SK-N-MC (cell line): ENCODE data around the gene DNAAF8.
"Not testable (repeated sequence)": the region's sequence is repeated elsewhere in the genome, so short reads cannot be mapped to it uniquely, and the experiment has no call there.

Experiments used
- DNase-seq: peaks from one replicate; pipeline ENCODE4 v3.0.0-alpha.2; 2011; ENCODE audit warnings: low read depth, low spot score
- H3K27ac ChIP-seq: fragments of 200-600 bp; sonication (generic); 2 replicates; pipeline ENCODE4 v1.5.1; 2016; ENCODE audit warnings: mixed run types
- H3K36me3 ChIP-seq: fragments of 200-600 bp; sonication (generic); 2 replicates; pipeline ENCODE4 v1.6.1; 2017; ENCODE audit warnings: antibody characterized with exemption, low read length, mixed read lengths; ENCODE audit not compliant: insufficient read depth
- H3K4me3 ChIP-seq: fragments of 200-600 bp; sonication (generic); 2 replicates; pipeline ENCODE4 v1.5.1; 2016
- H3K9ac ChIP-seq: fragments of 200-600 bp; sonication (generic); 2 replicates; pipeline ENCODE4 v1.8.0; 2017; ENCODE audit warnings: mixed run types, mixed read lengths; ENCODE audit not compliant: insufficient read length
- H3K9me3 ChIP-seq: fragments of 200-600 bp; sonication (generic); 2 replicates; pipeline ENCODE4 v1.6.1; 2017; ENCODE audit warnings: low read depth, mild to moderate bottlenecking, antibody characterized with exemption, low read length, moderate library complexity, mixed read lengths
- EZH2 ChIP-seq: fragments of 200-600 bp; sonication (generic); IDR thresholded peaks from one replicate; pipeline ENCODE4 v1.6.1; 2017; ENCODE audit warnings: antibody characterized with exemption
- FOXP2 ChIP-seq: optimal IDR thresholded peaks from 2 replicates; pipeline ENCODE3; 2011; ENCODE audit warnings: mild to moderate bottlenecking, moderate library complexity; ENCODE audit not compliant: insufficient read depth; ENCODE audit errors: extremely low read length, control extremely low read depth
- POLR2AphosphoS5 ChIP-seq: IDR thresholded peaks from 2 replicates; pipeline ENCODE4 v1.6.1; 2012; ENCODE audit warnings: mild to moderate bottlenecking, low read depth, low read length, borderline replicate concordance

Gene DNAAF8

DNA sequence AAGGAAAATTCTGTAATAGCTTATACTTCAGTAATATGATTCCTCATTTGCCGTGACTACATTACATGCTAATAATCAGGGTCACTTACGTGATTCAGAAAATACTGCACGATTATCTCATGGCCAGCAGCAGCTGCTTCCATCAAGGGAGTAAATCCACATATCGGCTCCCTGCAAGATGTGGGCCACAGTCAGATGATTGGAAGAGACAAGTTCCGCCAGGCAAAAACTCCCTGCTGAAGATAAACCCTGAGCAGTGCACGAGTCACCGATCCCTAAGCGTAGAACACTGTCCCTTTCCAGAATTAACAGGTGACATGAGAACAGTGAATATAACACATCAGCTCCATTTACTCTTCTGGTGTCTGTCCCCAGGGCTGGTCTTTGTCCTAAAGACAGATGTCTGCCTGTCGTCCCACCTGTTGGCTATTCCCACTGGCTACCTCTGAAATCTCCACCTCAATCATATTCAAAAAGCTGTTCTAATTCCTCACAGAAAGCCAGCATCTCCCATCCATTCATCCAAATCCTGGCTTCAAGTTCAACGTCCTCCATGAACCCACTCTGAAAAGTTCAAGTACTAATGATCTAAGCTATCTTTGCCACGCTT lies 9.6 kb upstream of the DNAAF8 start:
- H3K27ac ChIP-seq: no peak overlapping the region
- H3K36me3 ChIP-seq: peaks cover 11% of the 10 kb centered on the region; the same call in 1 of the 2 replicates
- no peak overlapping the region for H3K4me3 ChIP-seq
- TF ChIP-seq FOXP2 (no peak), POLR2AphosphoS5 (no peak), EZH2 (no peak)
- no peaks in the 10 kb centered on the region for H3K9me3 ChIP-seq
- no peak overlapping the region for H3K9ac ChIP-seq
- no peak for DNase-seq

DNA sequence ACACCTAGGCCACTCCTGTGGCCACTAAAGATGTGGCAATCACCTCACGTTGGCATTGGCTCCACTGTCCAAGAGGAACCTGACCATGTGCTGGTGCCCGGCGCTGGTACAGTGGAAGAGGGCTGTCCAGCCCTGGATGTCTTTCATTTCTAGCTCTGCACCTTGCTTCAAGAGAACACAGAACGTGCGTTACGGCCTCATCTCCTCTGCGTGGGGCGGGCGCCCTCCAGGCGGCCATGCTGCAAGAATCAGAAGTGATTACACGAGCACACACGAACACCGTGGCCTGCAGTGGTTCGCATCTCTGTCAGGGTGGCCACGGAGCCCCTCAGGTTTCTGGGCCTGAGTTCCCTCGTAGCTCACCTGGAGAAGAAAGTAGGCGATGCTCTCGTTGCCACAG lies 7.7 kb upstream of the DNAAF8 start:
- H3K4me3 ChIP-seq: no peak overlapping the region
- no peaks in the 10 kb centered on the region for H3K9me3 ChIP-seq
- peaks cover 11% of the 10 kb centered on the region; the same call in 1 of the 2 replicates for H3K36me3 ChIP-seq
- no peak overlapping the region for H3K9ac ChIP-seq
- TF ChIP-seq FOXP2: no peak
- no peak for TF ChIP-seq POLR2AphosphoS5
- TF ChIP-seq EZH2: no peak
- no peak overlapping the region for H3K27ac ChIP-seq
- no peak for DNase-seq

DNA sequence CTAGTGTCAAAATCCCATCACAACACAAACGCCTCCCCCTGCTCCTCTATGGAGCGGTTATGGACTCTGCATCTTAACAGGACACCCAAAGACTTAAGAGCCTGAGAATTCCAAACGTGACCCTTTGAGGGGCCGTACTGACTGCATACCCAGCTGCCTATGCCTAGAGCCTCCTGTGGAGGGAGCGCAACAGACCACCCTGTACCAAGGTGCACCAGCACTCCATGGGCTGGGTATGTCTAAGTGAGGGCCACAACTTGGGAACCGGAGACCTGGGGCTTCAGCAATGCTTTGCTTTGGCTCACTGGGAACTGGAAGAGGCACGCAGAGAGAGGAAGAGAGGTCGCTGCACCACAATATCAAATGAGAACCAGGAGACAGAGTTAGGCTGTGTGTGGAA lies 5.7 kb upstream of the DNAAF8 start:
- Histone ChIP-seq H3K9ac (no peak overlapping the region), H3K27ac (no peak overlapping the region), H3K9me3 (no peaks in the 10 kb centered on the region), H3K4me3 (no peak overlapping the region), H3K36me3 (peaks cover 11% of the 10 kb centered on the region; the same call in 1 of the 2 replicates)
- no peak for DNase-seq
- TF ChIP-seq EZH2: no peak
- TF ChIP-seq FOXP2: no peak
- TF ChIP-seq POLR2AphosphoS5: no peak

- no peak overlapping the region for H3K27ac ChIP-seq
- TF ChIP-seq POLR2AphosphoS5 (no peak), EZH2 (no peak), FOXP2 (no peak)
- no peaks in the 10 kb centered on the region for H3K9me3 ChIP-seq
- H3K9ac ChIP-seq: no peak overlapping the region
- no peak for DNase-seq
- peaks cover 11% of the 10 kb centered on the region; the same call in 1 of the 2 replicates for H3K36me3 ChIP-seq
- H3K4me3 ChIP-seq: no peak overlapping the region
Observed at GRCh38 chr16:4729876-4730275, 4.5 kb upstream of the DNAAF8 start.

GRCh38 chr16:4733211-4733742 lies 1.1 kb upstream of the DNAAF8 start:
- no peaks in the 10 kb centered on the region for H3K9me3 ChIP-seq
- no peak overlapping the region for H3K27ac ChIP-seq
- peaks cover 6% of the 10 kb centered on the region; the same call in 1 of the 2 replicates for H3K36me3 ChIP-seq
- peak overlapping the region; percentile 93 for H3K4me3 ChIP-seq
- DNase-seq: no peak
- H3K9ac ChIP-seq: peak overlapping the region; percentile 92
- no peak for TF ChIP-seq FOXP2
- TF ChIP-seq POLR2AphosphoS5: no peak
- no peak for TF ChIP-seq EZH2

DNA sequence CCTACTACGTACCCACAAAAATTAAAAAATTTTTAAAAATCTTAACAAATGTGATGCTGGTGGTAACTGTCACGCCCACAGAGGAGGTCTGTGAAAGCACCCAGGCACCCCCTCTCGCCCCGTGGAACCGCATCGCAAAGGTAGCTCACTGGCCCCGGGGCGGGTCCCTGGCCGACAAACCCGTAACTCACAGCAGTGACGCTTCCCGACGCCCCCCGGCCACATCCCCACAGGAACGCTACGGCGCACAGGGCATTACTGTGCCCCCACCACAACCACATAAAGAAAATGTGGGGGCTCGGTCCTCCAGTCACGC lies 632 bp upstream of the DNAAF8 start:
- Histone ChIP-seq H3K27ac (peak overlapping the region; percentile 78), H3K36me3 (peaks cover 3% of the 10 kb centered on the region; the same call in 1 of the 2 replicates), H3K4me3 (peak overlapping the region; percentile 93), H3K9me3 (no peaks in the 10 kb centered on the region), H3K9ac (peak overlapping the region; percentile 92)
- TF ChIP-seq FOXP2: no peak
- no peak for TF ChIP-seq EZH2
- no peak for TF ChIP-seq POLR2AphosphoS5
- DNase-seq: no peak

GRCh38 chr16:4734730-4735535 lies 596 bp downstream of the DNAAF8 start:
- Histone ChIP-seq H3K9ac (peak overlapping the region; percentile 92), H3K4me3 (peak overlapping the region; percentile 93), H3K36me3 (no peaks in the 10 kb centered on the region; the same call in 1 of the 2 replicates), H3K27ac (peak overlapping the region; percentile 78), H3K9me3 (no peaks in the 10 kb centered on the region)
- TF ChIP-seq FOXP2 (no peak), POLR2AphosphoS5 (0 out of 2 replicates have a peak, but pooled peaks have one; percentile 47)
- DNase-seq: peak; percentile 18

DNA sequence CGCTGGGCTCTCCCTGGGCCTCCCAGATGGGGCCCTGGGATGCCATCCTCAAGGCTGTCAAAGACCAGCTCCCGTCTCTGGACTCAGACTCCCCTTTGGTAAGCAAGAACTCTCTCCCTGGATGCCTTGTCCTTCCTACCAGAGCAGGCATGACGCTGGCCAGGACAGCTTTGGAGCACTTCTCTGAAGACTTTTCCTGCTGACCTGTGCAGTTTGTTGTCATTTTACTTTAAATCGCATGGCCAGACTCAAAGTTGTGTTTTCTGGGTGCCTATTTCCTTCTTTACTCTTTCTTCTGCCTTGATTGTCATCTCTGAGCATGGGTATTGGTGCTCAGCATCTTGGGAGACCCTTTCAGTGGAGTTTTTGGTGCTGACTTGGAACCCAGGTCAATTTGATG lies 2.2 kb downstream of the DNAAF8 start:
- Histone ChIP-seq H3K9ac (no peak overlapping the region), H3K9me3 (no peaks in the 10 kb centered on the region), H3K27ac (no peak overlapping the region), H3K36me3 (no peaks in the 10 kb centered on the region), H3K4me3 (no peak overlapping the region)
- DNase-seq: no peak
- TF ChIP-seq EZH2 (no peak), FOXP2 (no peak), POLR2AphosphoS5 (no peak)

GRCh38 chr16:4737545-4737944 lies 3.2 kb downstream of the DNAAF8 start:
- Histone ChIP-seq H3K9me3 (no peaks in the 10 kb centered on the region), H3K27ac (no peak overlapping the region), H3K36me3 (no peaks in the 10 kb centered on the region), H3K9ac (no peak overlapping the region), H3K4me3 (no peak overlapping the region)
- DNase-seq: no peak
- TF ChIP-seq EZH2: no peak

- not testable (repeated sequence) for H3K36me3 ChIP-seq, DNase-seq, H3K27ac ChIP-seq, H3K9me3 ChIP-seq, H3K4me3 ChIP-seq, H3K9ac ChIP-seq
Observed at GRCh38 chr16:4738370-4738769, 4.0 kb downstream of the DNAAF8 start.
